HG02943 (cell line): ENCODE measurements around the gene CENPX.

Experiments
- ATAC-seq: cut with Tn5 transposase; IDR thresholded peaks from one replicate; pipeline ENCODE4 v1.9.1; 2021; ENCODE audit warnings: mild to moderate bottlenecking, low read depth, moderate library complexity; ENCODE audit not compliant: unreplicated experiment

CENPX gene

GRCh38 chr17:82022310-82022980 is at the start of gene CENPX:
TSS of gene CENPX (minus strand) at chr17:82022878. CDS start at chr17:82022861, 17 bp downstream.
- no peak for ATAC-seq

DNA sequence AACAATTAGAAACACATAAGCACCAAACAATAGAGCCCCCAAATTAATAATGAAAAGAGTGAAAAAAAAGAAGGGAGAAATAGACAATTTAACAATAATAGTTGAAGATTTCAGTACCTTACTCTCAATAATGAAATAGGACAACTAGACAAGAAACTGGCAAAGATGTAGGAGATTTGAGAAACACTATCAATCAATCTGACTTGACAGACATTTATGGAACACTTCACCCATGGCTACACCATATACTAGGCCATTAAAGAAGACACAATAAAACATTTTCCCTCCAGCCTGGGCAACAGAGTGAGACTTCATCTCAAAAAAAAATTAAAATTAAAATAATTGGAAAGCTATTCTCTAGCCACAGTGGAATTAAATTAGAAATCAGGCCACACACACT is 47.9 kb upstream of the CENPX start:
- ATAC-seq, result no peak

- ATAC-seq, result no peak
Observed at GRCh38 chr17:82065638-82066303, 43.1 kb upstream of the CENPX start, which contains the start of gene DUS1L. TSS of gene DUS1L (minus strand) at chr17:82065804. CDS start at chr17:82065059, 745 bp downstream.

DNA sequence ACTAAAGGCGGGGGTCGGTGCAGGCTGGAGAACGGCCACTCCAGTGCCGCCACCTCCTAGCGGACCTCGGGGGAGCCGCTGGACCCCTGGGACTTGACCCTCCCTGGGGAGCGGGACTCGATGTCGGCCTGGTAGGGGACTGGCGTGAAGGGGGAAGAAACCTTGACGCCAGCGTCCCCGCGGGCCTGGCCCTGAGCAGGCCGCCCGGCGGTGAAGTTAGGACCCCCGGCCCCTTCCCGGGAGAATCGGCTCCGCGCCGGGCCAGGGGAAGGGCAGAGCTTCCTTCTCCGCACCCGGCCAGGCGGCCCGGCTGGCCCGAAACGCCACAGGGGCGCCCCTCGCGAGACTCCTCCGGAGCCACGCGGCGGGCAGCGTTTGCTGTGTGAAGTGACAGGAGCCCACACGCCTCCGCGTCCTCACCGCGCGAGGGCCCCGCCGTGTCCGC is 42.5 kb upstream of the CENPX start:
- no peak for ATAC-seq

DNA sequence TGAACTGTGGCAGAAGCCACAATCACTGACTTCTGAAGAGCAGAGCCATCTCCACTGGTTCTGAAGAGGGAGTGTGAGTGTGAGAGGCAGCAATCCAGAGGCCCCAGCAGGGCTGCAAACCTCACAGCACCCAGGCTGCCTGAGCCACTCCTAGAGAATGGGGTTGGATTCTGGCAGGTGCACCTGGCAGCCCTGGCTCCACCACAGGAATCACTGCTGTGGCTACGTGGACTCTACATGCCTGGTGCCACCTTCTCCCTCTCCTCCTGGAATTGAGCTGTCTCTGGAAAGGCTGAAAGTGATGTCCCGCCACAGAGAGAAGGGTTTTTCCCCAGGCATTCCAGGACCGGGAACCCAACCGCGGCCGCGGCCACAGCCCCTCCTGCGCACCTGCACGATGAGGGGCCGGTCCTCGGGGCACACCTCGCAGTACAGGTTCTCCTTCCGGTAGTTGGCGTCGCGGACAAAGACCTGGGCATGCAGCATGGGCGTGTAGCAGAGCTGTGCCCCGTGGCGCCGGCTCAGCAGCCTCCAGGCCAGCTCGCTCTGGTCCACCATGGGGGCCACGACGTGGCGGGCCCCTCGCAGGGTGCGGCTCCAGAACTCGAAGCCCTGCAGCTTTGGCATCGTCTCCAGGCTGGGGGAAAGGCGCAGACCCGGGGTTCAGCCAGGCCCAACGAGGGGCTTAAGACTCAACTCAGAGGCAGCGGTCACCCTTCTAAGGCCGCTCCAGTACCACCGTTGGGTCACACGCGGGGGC is 41.9 kb upstream of the CENPX start:
- no peak for ATAC-seq

- no peak for ATAC-seq
Observed at GRCh38 chr17:82063424-82064415, 41.0 kb upstream of the CENPX start.

DNA sequence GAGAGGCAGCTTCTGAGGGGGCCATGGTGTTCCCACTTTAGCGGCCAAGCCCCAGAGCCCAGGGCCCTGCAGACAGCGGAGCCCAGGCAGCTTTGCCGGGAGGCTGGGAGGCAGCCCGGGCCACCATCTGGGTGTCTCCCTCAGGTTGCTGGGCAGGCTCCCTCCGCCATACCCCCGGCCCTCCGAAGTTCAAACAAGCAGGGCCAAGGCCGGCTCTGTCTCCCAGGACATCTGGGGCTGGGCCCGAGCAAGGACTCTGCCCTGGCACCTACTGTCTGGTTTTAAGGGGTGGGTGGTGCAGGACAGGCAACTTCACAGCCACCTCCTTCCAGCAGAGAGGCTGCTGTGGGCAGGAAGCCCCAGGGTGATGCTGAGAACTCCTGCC is 40.3 kb upstream of the CENPX start:
- ATAC-seq, result no peak

GRCh38 chr17:82062076-82062983 is 39.7 kb upstream of the CENPX start:
- no peak for ATAC-seq

- no peak for ATAC-seq
Observed at GRCh38 chr17:82061047-82061925, 38.6 kb upstream of the CENPX start.

DNA sequence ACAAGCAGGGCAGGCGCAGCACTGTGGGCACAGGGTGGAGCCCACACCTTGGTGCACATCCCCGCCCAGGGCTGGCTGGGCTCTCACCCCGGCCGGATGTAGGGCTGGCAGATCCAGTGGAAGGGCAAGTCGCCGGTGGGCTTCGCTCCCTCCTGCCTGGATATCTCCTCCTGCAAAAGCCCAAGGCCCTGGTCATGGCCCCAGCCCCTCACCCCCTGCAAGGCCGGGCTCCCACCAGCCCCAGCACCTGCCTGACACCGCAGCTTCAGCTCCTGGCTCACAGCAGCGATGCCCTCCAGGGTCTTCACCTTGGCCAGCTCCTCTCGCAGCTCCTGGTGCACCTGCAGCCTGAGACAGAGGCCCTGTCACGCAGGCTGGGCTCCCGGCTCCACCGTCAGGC is 37.9 kb upstream of the CENPX start:
- ATAC-seq, result no peak

DNA sequence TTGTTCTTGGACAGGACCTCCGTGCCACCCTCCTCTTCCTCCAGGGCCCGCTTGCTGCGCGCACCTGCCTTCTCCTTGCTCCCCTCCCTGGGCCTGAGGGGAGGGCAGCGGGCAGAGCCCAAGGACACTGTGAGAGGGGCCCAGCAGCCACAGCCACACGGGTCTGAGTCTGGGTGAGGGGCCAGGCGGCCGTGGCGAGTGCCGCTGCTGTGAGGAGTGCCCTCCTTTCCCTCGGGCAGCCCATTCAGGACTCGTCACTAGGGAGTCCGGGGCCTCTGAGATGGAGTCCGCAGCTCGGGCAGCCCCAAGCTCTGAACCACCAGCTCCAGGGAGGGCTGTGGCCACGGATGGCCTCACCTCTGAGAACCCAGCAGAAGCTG is 37.3 kb upstream of the CENPX start:
- ATAC-seq, result no peak

DNA sequence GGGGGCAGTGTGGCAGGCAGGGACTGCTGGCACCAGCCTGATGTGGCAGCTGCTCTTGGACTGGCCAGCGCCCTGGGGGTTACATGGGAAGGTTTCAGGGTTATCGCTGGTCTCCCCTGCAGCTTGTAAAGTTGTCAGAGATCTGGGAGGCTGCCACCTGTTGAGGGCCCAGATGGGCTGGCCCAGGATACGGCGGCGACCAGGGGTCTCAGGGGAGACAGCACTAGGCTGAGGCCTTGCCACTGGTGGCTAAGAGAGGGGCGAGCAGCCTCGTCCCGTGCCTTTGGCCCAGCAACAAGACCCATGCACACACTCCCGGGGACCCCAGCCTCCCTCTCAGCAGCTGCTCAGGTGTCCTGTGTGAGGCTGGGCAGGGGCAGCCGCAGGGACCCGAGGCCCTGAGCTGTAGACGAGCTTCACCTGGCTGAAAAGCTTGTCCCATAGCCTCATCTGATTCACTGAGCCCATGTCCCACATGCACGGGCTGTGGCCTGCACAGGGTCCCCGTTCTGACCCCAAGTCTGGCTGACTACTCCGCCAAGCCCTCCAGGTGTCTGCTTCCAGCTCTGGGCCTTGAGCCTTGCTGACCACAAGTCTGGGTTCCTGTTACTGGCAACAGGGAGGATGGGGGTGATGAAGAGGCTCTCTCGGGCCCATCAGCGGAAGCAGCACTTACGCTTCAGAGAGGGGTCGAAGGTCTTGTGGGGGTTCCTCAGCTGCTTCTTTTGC is 36.8 kb upstream of the CENPX start:
- ATAC-seq, result no peak

DNA sequence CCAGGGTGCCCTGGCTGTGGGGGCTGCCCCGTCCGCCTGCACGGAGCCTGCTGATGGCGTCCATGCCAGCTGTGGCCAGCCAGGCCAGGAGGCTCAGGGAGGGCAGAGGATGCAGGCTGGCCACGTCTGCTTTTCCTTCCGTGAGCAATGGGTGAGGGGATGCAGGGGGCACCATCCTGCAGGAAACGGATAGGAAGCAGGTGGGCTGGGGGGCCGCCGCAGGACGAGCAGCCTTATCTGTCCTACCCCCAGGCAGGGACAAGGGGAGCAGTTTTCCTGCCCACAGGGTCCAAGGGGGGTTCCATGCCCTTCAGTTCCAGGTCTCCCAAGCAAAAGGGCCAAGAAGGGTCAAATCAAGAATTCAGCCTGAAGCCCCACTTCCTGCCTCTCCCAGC is 36.2 kb upstream of the CENPX start:
- no peak for ATAC-seq

- no peak for ATAC-seq
Observed at GRCh38 chr17:82058230-82058854, 35.7 kb upstream of the CENPX start.

GRCh38 chr17:82056729-82057621 is 34.3 kb upstream of the CENPX start:
- ATAC-seq, result no peak
